ENCODE results near the gene P4HA2. TPM values are rescaled to one million over a fixed set of nuclear protein-coding genes. Genes with fewer than 3 reads are reported as not detected.

The P4HA2 gene
- total RNA-seq, 4 donors from 2014 or later, result 28.8 to 44.7 (median 30.8) TPM

GRCh38 chr5:132257131-132258101 lies 29.8 kb upstream of the P4HA2 start, which contains the start of gene PDLIM4:
Gene PDLIM4 (plus strand): TSS chr5:132257696. CDS start chr5:132257735, 39 bp downstream.
- Histone ChIP-seq H3K36me3 (peaks cover 0 to 6% (median 2%) of the 10 kb centered on the region in 4 donors), H3K27ac (replicated peaks in 1 of 4) (peak within 1 kb of the TSS; percentile 99 to 100 (median 99)), H3K27me3 (no peaks in the 10 kb centered on the region), H3K9me3 (no peaks in the 10 kb centered on the region), H3K4me1 (peaks cover 53 to 79% (median 68%) of the 10 kb centered on the region in 4 donors), H3K4me3 (peak within 1 kb of the TSS; percentile 78 to 93 (median 87))
- 12% methylated on average over 10 of the region's 88 CpGs for WGBS
- no peak for DNase-seq (ENCODE audit: extremely low spot score)
- TF ChIP-seq POLR2A (IDR thresholded peaks at IDR 0.05; ENCODE audit: low read depth) (peak; percentile 67), EP300 (IDR thresholded peaks at IDR 0.05) (no peak), POLR2AphosphoS5 (IDR thresholded peaks at IDR 0.05) (peak; percentile 65 to 91)
- TF ChIP-seq, protein P1, sequence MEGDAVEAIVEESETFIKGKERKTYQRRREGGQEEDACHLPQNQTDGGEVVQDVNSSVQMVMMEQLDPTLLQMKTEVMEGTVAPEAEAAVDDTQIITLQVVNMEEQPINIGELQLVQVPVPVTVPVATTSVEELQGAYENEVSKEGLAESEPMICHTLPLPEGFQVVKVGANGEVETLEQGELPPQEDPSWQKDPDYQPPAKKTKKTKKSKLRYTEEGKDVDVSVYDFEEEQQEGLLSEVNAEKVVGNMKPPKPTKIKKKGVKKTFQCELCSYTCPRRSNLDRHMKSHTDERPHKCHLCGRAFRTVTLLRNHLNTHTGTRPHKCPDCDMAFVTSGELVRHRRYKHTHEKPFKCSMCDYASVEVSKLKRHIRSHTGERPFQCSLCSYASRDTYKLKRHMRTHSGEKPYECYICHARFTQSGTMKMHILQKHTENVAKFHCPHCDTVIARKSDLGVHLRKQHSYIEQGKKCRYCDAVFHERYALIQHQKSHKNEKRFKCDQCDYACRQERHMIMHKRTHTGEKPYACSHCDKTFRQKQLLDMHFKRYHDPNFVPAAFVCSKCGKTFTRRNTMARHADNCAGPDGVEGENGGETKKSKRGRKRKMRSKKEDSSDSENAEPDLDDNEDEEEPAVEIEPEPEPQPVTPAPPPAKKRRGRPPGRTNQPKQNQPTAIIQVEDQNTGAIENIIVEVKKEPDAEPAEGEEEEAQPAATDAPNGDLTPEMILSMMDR (IDR thresholded peaks at IDR 0.05), result no peak
- intact Hi-C loops (cut with DNase I), result no loop called here

DNA sequence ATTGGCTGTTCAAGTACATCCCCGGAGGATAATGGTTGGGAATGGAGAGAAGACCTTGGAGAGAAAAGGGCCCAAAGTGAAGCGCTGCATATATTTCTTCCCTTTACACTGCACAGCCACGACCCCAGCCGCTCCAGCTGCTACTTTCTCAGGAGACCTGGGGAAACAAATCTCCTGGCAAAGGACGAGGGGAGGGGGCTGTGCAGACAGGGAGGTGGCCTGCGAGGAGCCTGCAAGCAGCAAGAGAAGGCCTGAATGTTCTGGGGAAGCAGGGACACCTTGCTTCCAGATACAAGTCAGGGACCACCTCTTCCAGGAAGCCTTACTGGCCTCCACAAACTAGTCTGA lies 29.1 kb upstream of the P4HA2 start:
- Histone ChIP-seq H3K27me3 (no peaks in the 10 kb centered on the region), H3K4me1 (peaks cover 48 to 72% (median 62%) of the 10 kb centered on the region in 4 donors), H3K36me3 (no peaks in the 10 kb centered on the region), H3K4me3 (peak overlapping the region; percentile 78 to 93 (median 87)), H3K27ac (replicated peaks in 1 of 4) (peak overlapping the region; percentile 99 to 100 (median 99)), H3K9me3 (no peaks in the 10 kb centered on the region)
- intact Hi-C loops (cut with DNase I), result no loop called here
- 84% methylated on average over 6 of the region's 6 CpGs for WGBS
- TF ChIP-seq POLR2AphosphoS5 (IDR thresholded peaks at IDR 0.05) (no peak), EP300 (IDR thresholded peaks at IDR 0.05) (no peak), POLR2A (IDR thresholded peaks at IDR 0.05; ENCODE audit: low read depth) (no peak)
- TF ChIP-seq, protein P1 (IDR thresholded peaks at IDR 0.05), result no peak
- DNase-seq (ENCODE audit: extremely low spot score), result no peak

DNA sequence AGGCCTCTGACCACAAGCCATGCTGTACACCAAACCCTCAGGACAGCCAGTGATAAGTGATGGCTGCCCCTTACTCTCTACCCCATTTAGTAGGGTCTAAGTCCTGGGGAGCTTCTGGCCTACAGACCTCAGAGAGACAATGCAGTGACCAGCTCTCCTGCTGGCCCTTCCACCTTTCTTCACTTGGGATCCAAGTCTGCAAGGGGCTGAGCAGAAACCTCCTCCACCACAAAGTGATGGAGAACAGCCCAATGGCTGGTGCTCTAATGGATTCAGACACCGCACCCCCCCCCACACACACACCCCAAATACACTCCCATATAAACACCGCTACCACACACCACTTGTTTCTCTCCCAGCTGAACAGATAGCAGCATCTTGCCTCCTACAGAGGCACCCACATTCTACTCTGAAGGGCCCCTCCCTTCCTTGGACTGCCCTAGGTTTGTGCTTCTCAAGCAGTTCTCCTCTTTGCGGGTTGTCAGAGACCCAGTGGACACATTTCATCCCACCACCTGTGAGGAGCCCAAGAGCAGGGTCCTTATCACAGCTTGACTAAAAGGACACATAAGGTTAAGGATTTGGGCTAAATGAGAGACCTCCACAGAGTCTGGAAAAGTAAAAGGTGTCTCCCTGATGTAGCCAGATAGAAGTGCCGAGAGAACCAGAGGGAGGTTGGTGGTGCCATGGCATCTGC lies 28.6 kb upstream of the P4HA2 start:
- no peak overlapping the region for H3K4me3 ChIP-seq
- intact Hi-C loops (cut with DNase I), result no loop called here
- H3K27me3 ChIP-seq, result no peaks in the 10 kb centered on the region
- TF ChIP-seq, protein P1 (IDR thresholded peaks at IDR 0.05), result no peak
- TF ChIP-seq POLR2AphosphoS5 (IDR thresholded peaks at IDR 0.05), result no peak
- no peak for TF ChIP-seq EP300 (IDR thresholded peaks at IDR 0.05)
- no peak for TF ChIP-seq POLR2A (IDR thresholded peaks at IDR 0.05; ENCODE audit: low read depth)
- H3K4me1 ChIP-seq, result peaks cover 43 to 67% (median 57%) of the 10 kb centered on the region in 4 donors
- H3K9me3 ChIP-seq, result no peaks in the 10 kb centered on the region
- no peaks in the 10 kb centered on the region for H3K36me3 ChIP-seq
- WGBS, result 100% methylated on average over 4 of the region's 4 CpGs
- H3K27ac ChIP-seq (replicated peaks in 1 of 4), result peak overlapping the region in 3 of 4 donors; percentile 99 to 100 (median 99)
- no peak for DNase-seq (ENCODE audit: extremely low spot score)

GRCh38 chr5:132254321-132254977 lies 26.8 kb upstream of the P4HA2 start:
- no peaks in the 10 kb centered on the region for H3K36me3 ChIP-seq
- H3K27ac ChIP-seq (replicated peaks in 1 of 4), result peak overlapping the region; percentile 34 to 100 (median 76)
- 56% methylated on average over 5 of the region's 7 CpGs for WGBS
- no peaks in the 10 kb centered on the region for H3K9me3 ChIP-seq
- DNase-seq (ENCODE audit: extremely low spot score), result no peak
- no peak overlapping the region for H3K4me3 ChIP-seq
- peaks cover 27 to 49% (median 39%) of the 10 kb centered on the region in 4 donors for H3K4me1 ChIP-seq
- intact Hi-C loops (cut with DNase I), result no loop called here
- TF ChIP-seq EP300 (IDR thresholded peaks at IDR 0.05), result no peak
- peak in 1 of 2 donors; percentile 65 for TF ChIP-seq POLR2AphosphoS5 (IDR thresholded peaks at IDR 0.05)
- no peaks in the 10 kb centered on the region for H3K27me3 ChIP-seq
